ENCODE data around the gene TYMP.

GRCh38 chr22:50477923-50478322 is 51.9 kb downstream of the TYMP start:
- TF ChIP-seq CTCF (IDR thresholded peaks at IDR 0.05; ENCODE audit: low read length) (no peak), EZH2 (optimal IDR thresholded peaks at IDR 0.05; ENCODE audit: low read depth, low read length) (no peak), EZH2phosphoT487 (IDR thresholded peaks at IDR 0.05; ENCODE audit: low read length) (no peak)
